ENCODE data around the gene CELSR1. TPM values are rescaled to one million over a fixed set of nuclear protein-coding genes. Genes with fewer than 3 reads are reported as not detected.

CELSR1 gene, protein sequence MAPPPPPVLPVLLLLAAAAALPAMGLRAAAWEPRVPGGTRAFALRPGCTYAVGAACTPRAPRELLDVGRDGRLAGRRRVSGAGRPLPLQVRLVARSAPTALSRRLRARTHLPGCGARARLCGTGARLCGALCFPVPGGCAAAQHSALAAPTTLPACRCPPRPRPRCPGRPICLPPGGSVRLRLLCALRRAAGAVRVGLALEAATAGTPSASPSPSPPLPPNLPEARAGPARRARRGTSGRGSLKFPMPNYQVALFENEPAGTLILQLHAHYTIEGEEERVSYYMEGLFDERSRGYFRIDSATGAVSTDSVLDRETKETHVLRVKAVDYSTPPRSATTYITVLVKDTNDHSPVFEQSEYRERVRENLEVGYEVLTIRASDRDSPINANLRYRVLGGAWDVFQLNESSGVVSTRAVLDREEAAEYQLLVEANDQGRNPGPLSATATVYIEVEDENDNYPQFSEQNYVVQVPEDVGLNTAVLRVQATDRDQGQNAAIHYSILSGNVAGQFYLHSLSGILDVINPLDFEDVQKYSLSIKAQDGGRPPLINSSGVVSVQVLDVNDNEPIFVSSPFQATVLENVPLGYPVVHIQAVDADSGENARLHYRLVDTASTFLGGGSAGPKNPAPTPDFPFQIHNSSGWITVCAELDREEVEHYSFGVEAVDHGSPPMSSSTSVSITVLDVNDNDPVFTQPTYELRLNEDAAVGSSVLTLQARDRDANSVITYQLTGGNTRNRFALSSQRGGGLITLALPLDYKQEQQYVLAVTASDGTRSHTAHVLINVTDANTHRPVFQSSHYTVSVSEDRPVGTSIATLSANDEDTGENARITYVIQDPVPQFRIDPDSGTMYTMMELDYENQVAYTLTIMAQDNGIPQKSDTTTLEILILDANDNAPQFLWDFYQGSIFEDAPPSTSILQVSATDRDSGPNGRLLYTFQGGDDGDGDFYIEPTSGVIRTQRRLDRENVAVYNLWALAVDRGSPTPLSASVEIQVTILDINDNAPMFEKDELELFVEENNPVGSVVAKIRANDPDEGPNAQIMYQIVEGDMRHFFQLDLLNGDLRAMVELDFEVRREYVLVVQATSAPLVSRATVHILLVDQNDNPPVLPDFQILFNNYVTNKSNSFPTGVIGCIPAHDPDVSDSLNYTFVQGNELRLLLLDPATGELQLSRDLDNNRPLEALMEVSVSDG (N-terminal part only)
- total RNA-seq (2022) = 29.5 and 33.2 TPM in 2 replicates
- percentile 53 among the genes with signal in this experiment for Bru-seq, nascent RNA
- BruChase-seq, experiment 1, labeled RNA remaining after a 2-hour chase = percentile 56 among the genes with signal in this experiment
- BruChase-seq, experiment 2, labeled RNA remaining after a 6-hour chase = percentile 66 among the genes with signal in this experiment
- long read RNA-seq, partial matches to known transcripts = 16 of 35 reads
- long read RNA-seq, other reads (novel, unspliced or antisense) = 16 of 35 reads

DNA sequence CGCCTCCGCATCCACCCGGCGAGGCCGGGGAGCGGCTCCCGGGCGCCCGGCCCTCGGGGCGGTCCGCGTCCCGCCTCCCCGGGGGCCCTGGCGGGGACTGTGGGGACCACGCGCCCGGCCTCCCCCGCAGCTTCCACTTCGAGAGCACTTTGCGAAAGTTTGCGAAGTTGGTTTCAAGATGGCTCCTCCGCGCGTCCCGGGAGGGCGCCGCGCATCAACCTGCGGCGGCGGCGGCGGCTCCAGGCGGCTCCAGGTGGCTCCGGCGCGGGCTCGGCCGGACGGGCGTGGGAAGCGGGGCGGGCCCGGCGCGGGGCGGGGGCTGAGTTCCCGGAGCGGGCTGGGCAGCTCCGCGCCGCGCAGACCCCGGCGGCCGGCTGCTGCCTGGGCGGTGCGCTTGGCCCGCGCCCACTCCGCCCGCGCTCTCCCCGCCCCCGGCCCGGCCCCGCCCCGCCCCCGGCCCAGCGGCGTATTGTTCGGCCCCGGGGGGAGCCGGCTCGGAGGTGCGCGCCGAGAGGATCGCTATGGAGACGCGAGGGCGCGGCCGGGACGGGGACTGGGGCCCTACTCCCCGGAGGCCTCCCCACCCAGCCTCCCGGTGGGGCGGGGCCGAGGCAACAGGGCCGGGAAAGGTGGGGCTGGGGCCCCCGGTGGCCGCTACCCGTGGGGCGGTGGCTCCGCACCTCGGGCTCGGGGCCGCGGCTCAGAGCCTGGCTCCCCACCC, at the start of gene CELSR1:
Gene CELSR1 (minus strand): TSS at position 396 of the 721 bp plus-strand sequence. CDS start 450 bp downstream, outside the sequence.
- intact Hi-C loops (cut with micrococcal nuclease; ENCODE audit: unreplicated experiment) = no loop called here
- peaks cover 17% of the 10 kb centered on the region for H3K4me1 ChIP-seq
- Mint-ChIP-seq H3K4me3 (ENCODE audit: unreplicated experiment) (peak within 1 kb of the TSS; percentile 83), H3K9me3 (ENCODE audit: unreplicated experiment) (no peaks in the 10 kb centered on the region), H3K27me3 (ENCODE audit: insufficient read depth, unreplicated experiment) (no peaks in the 10 kb centered on the region), H3K27ac (ENCODE audit: unreplicated experiment) (no peak within 1 kb of the TSS), H3K36me3 (ENCODE audit: insufficient read depth, unreplicated experiment) (peaks cover 4% of the 10 kb centered on the region), H3K4me1 (ENCODE audit: low read depth, unreplicated experiment) (peaks cover 18% of the 10 kb centered on the region)
- TF ChIP-seq, protein P1, sequence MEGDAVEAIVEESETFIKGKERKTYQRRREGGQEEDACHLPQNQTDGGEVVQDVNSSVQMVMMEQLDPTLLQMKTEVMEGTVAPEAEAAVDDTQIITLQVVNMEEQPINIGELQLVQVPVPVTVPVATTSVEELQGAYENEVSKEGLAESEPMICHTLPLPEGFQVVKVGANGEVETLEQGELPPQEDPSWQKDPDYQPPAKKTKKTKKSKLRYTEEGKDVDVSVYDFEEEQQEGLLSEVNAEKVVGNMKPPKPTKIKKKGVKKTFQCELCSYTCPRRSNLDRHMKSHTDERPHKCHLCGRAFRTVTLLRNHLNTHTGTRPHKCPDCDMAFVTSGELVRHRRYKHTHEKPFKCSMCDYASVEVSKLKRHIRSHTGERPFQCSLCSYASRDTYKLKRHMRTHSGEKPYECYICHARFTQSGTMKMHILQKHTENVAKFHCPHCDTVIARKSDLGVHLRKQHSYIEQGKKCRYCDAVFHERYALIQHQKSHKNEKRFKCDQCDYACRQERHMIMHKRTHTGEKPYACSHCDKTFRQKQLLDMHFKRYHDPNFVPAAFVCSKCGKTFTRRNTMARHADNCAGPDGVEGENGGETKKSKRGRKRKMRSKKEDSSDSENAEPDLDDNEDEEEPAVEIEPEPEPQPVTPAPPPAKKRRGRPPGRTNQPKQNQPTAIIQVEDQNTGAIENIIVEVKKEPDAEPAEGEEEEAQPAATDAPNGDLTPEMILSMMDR (IDR thresholded peaks at IDR 0.05; ENCODE audit: insufficient read depth in 1 of 2, low read depth in 1 of 2, low read length in 1 of 2, severe bottlenecking in 1 of 2, unreplicated experiment in 1 of 2) = no peak
- peak within 1 kb of the TSS; percentile 62 for H3K4me3 ChIP-seq (ENCODE audit: low read depth, low read length)
- no peaks in the 10 kb centered on the region for H3K27me3 ChIP-seq (replicated peaks; ENCODE audit: control insufficient read depth, insufficient read depth, low read length)
- no TSS peak for BruUV-seq (replicated peaks)
- POLR2A ChIA-PET = no interaction called here
- CTCF ChIA-PET = interaction anchor here (2.1 kb wide), 1 partner anchor 170 kb away, joined by 11 read pairs; no protein-coding TSS in a partner anchor
- no peaks in the 10 kb centered on the region for H3K9me3 ChIP-seq
- DNase-seq = peak; percentile 68 to 86
- peaks cover 1% of the 10 kb centered on the region; the same call in 1 of the 2 replicates for H3K36me3 ChIP-seq (ENCODE audit: control insufficient read depth, insufficient read depth, low read length)

DNA sequence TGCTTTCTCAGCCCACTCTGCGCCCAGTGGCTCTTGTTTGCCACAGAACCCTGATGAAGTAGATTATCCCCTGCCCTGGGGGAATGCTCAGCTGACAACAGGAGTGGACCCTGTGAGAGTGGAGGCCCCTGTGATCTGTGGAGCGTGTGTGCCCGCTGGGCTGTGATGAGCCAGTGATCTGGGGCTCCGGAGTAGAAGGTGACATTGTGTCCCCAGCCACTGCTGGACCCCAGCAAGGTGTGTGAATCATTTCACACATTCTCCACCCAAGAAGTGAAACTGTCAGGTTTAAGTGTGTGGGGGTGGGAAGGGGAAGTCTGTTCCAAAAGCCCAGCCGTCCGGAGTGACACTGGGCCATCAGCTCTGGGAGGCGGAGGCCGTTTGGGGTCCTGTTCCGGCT, 49.6 kb upstream of the CELSR1 start:
- Mint-ChIP-seq H3K27me3 (ENCODE audit: insufficient read depth, unreplicated experiment) (no peaks in the 10 kb centered on the region), H3K9me3 (ENCODE audit: unreplicated experiment) (no peaks in the 10 kb centered on the region), H3K4me3 (ENCODE audit: unreplicated experiment) (no peak overlapping the region), H3K36me3 (ENCODE audit: insufficient read depth, unreplicated experiment) (no peaks in the 10 kb centered on the region), H3K4me1 (ENCODE audit: low read depth, unreplicated experiment) (peaks cover 12% of the 10 kb centered on the region), H3K27ac (ENCODE audit: unreplicated experiment) (no peak overlapping the region)
- H3K36me3 ChIP-seq (ENCODE audit: control insufficient read depth, insufficient read depth, low read length) = no peaks in the 10 kb centered on the region
- H3K4me1 ChIP-seq = 0 out of 2 replicates have a peak, but pooled peaks cover 2% of the 10 kb centered on the region
- H3K4me3 ChIP-seq (ENCODE audit: low read depth, low read length) = no peak overlapping the region
- no peak for DNase-seq
- no TSS peak for BruUV-seq (replicated peaks)
- intact Hi-C loops (cut with micrococcal nuclease; ENCODE audit: unreplicated experiment) = no loop called here
- H3K9me3 ChIP-seq = no peaks in the 10 kb centered on the region
- no peaks in the 10 kb centered on the region for H3K27me3 ChIP-seq (replicated peaks; ENCODE audit: control insufficient read depth, insufficient read depth, low read length)
- ChIA-PET POLR2A (no interaction called here), CTCF (no interaction called here)
- TF ChIP-seq, protein P1 (IDR thresholded peaks at IDR 0.05; ENCODE audit: insufficient read depth in 1 of 2, low read depth in 1 of 2, low read length in 1 of 2, severe bottlenecking in 1 of 2, unreplicated experiment in 1 of 2) = no peak
